Ishikawa (cell line): ENCODE results near the gene PSMD13.

Experiments
- CREB1 ChIP-seq: IDR thresholded peaks from 2 replicates; pipeline ENCODE4 v1.6.1; 2012; ENCODE audit warnings: low read depth
- EGR1 ChIP-seq: IDR thresholded peaks from 2 replicates; pipeline ENCODE4 v1.6.1; 2012
- EP300 ChIP-seq: IDR thresholded peaks from 2 replicates; pipeline ENCODE4 v1.6.1; 2012; ENCODE audit warnings: borderline replicate concordance
- FOXM1 ChIP-seq: IDR thresholded peaks from 2 replicates; pipeline ENCODE4 v1.6.1; 2012; ENCODE audit warnings: low read depth, borderline replicate concordance
- MAX ChIP-seq: IDR thresholded peaks from 2 replicates; pipeline ENCODE4 v1.6.1; 2012
- NFIC ChIP-seq: IDR thresholded peaks from 2 replicates; pipeline ENCODE4 v1.6.1; 2012
- REST ChIP-seq: IDR thresholded peaks from 2 replicates; pipeline ENCODE4 v1.6.1; 2012; ENCODE audit warnings: low read depth, mild to moderate bottlenecking
- TCF12 ChIP-seq: IDR thresholded peaks from 2 replicates; pipeline ENCODE4 v1.6.1; 2012; ENCODE audit warnings: low read depth
- TEAD4 ChIP-seq: IDR thresholded peaks from 2 replicates; pipeline ENCODE4 v1.6.1; 2012
- USF1 ChIP-seq: IDR thresholded peaks from 2 replicates; pipeline ENCODE4 v1.6.1; 2012

PSMD13 gene

GRCh38 chr11:289712-290620 lies 53.2 kb downstream of the PSMD13 start:
- no peak for TF ChIP-seq REST
- no peak for TF ChIP-seq TCF12
- TF ChIP-seq NFIC: no peak
- no peak for TF ChIP-seq FOXM1
- no peak for TF ChIP-seq CREB1
- no peak for TF ChIP-seq USF1
- no peak for TF ChIP-seq EGR1

GRCh38 chr11:290621-291231 lies 54.0 kb downstream of the PSMD13 start:
- TF ChIP-seq EP300: no peak
- TF ChIP-seq REST: no peak
- no peak for TF ChIP-seq FOXM1
- no peak for TF ChIP-seq USF1
- no peak for TF ChIP-seq NFIC

GRCh38 chr11:291281-292210 lies 54.8 kb downstream of the PSMD13 start:
- TF ChIP-seq TEAD4 (no peak), MAX (no peak)

GRCh38 chr11:292211-293121 lies 55.7 kb downstream of the PSMD13 start:
- TF ChIP-seq MAX (no peak), EP300 (no peak), FOXM1 (no peak), REST (no peak)
